HG03575 (cell line): ENCODE measurements around the gene MGAT4B.
"Not testable (repeated sequence)": the region's sequence is repeated elsewhere in the genome, so short reads cannot be mapped to it uniquely, and the experiment has no call there.

Experiments used
- ATAC-seq: cut with Tn5 transposase; IDR thresholded peaks from one replicate; pipeline ENCODE4 v1.9.1; 2021; ENCODE audit not compliant: unreplicated experiment, insufficient number of reproducible peaks, low FRiP score; ENCODE audit errors: extremely low read depth

The MGAT4B gene

GRCh38 chr5:179798144-179798770 is 8.4 kb downstream of the MGAT4B start:
- ATAC-seq: no peak

GRCh38 chr5:179797741-179798140 is 8.9 kb downstream of the MGAT4B start:
- ATAC-seq: no peak

GRCh38 chr5:179796877-179797608 is 9.6 kb downstream of the MGAT4B start:
- no peak for ATAC-seq

- ATAC-seq: no peak
These were observed 10.5 kb downstream of the MGAT4B start for GRCh38 chr5:179795863-179796833.

GRCh38 chr5:179795049-179795862 is 11.4 kb downstream of the MGAT4B start:
- ATAC-seq: no peak

- ATAC-seq: no peak
These were observed 12.1 kb downstream of the MGAT4B start for GRCh38 chr5:179794575-179794974.

GRCh38 chr5:179794171-179794570 is 12.5 kb downstream of the MGAT4B start:
- ATAC-seq: no peak

- ATAC-seq: no peak
These were observed 13.1 kb downstream of the MGAT4B start, which contains the start of gene LTC4S for GRCh38 chr5:179793468-179794139. Gene LTC4S (plus strand): TSS chr5:179793986. CDS start chr5:179794081, 95 bp downstream.

GRCh38 chr5:179792612-179793467 is 13.8 kb downstream of the MGAT4B start:
- ATAC-seq: no peak

- ATAC-seq: no peak
These were observed 14.6 kb downstream of the MGAT4B start for GRCh38 chr5:179791881-179792611.

- ATAC-seq: not testable (repeated sequence)
These were observed 17.4 kb downstream of the MGAT4B start for GRCh38 chr5:179789278-179789677.

- ATAC-seq: no peak
These were observed 18.3 kb downstream of the MGAT4B start for GRCh38 chr5:179788193-179788854.

GRCh38 chr5:179786861-179787260 is 19.8 kb downstream of the MGAT4B start:
- no peak for ATAC-seq

GRCh38 chr5:179783128-179783527 is 23.5 kb downstream of the MGAT4B start:
- ATAC-seq: no peak

GRCh38 chr5:179781846-179782245 is 24.8 kb downstream of the MGAT4B start:
- no peak for ATAC-seq

- no peak for ATAC-seq
These were observed 26.3 kb downstream of the MGAT4B start for GRCh38 chr5:179780362-179780761.
